Type B pancreatic cell (in vitro differentiated cells): ENCODE measurements around the gene EYA4. TPM values are rescaled to one million over a fixed set of nuclear protein-coding genes. Genes with fewer than 3 reads are reported as not detected.

Source experiments
- DNase-seq: peaks from one replicate; pipeline ENCODE4 v3.0.0; 2021; ENCODE audit warnings: mixed read lengths; ENCODE audit not compliant: unreplicated experiment; ENCODE audit errors: extremely low spot score
- H3K27ac Mint-ChIP-seq: 2 replicates; pipeline ENCODE4 v1.8.0; 2021; ENCODE audit warnings: mild to moderate bottlenecking, mixed read lengths
- H3K27me3 Mint-ChIP-seq: 2 replicates; pipeline ENCODE4 v1.8.0; 2021; ENCODE audit warnings: mixed read lengths
- H3K36me3 Mint-ChIP-seq: 2 replicates; pipeline ENCODE4 v1.8.0; 2021; ENCODE audit warnings: mixed read lengths
- H3K4me1 Mint-ChIP-seq: one replicate; pipeline ENCODE4 v1.8.0; 2021; ENCODE audit warnings: mixed read lengths; ENCODE audit not compliant: unreplicated experiment
- H3K4me3 Mint-ChIP-seq: 2 replicates; pipeline ENCODE4 v1.8.0; 2021; ENCODE audit warnings: mild to moderate bottlenecking, mixed read lengths
- H3K9me3 Mint-ChIP-seq: 2 replicates; pipeline ENCODE4 v1.8.0; 2021; ENCODE audit warnings: mixed read lengths
- CTCF ChIP-seq: fragments of 200-600 bp; sonication (generic); conservative IDR thresholded peaks from 2 replicates; pipeline ENCODE4 v1.5.0; 2021; ENCODE audit warnings: antibody characterized with exemption, mild to moderate bottlenecking
- total RNA-seq: library from RNA; stranded (reverse); gene quantifications from 2 replicates; pipeline ENCODE4 v1.2.1, GENCODE V29; 2021; ENCODE audit warnings: low replicate concordance

EYA4 gene
- total RNA-seq, 1 donor from 2014 or later, result 29.7 TPM

- H3K4me3 Mint-ChIP-seq, result no peak overlapping the region
- H3K27ac Mint-ChIP-seq, result no peak overlapping the region
- peaks cover 35% of the 10 kb centered on the region for H3K27me3 Mint-ChIP-seq
- no peak for DNase-seq
- no peak for TF ChIP-seq CTCF
- H3K4me1 Mint-ChIP-seq, result peaks cover 11% of the 10 kb centered on the region
- peaks cover 7% of the 10 kb centered on the region for H3K9me3 Mint-ChIP-seq
- no peaks in the 10 kb centered on the region for H3K36me3 Mint-ChIP-seq
Observed at GRCh38 chr6:133236932-133237331, 4.2 kb upstream of the EYA4 start.

GRCh38 chr6:133240511-133241085, 559 bp upstream of the EYA4 start:
- H3K36me3 Mint-ChIP-seq, result no peaks in the 10 kb centered on the region
- peak overlapping the region; percentile 93 for H3K4me3 Mint-ChIP-seq
- peaks cover 60% of the 10 kb centered on the region for H3K27me3 Mint-ChIP-seq
- peaks cover 28% of the 10 kb centered on the region for H3K4me1 Mint-ChIP-seq
- H3K9me3 Mint-ChIP-seq, result no peaks in the 10 kb centered on the region
- peak overlapping the region; percentile 72 for H3K27ac Mint-ChIP-seq
- TF ChIP-seq CTCF, result peak; percentile 56
- peak; percentile 75 for DNase-seq

GRCh38 chr6:133241901-133242636, 912 bp downstream of the EYA4 start:
- Mint-ChIP-seq H3K9me3 (no peaks in the 10 kb centered on the region), H3K27ac (peak overlapping the region; percentile 80), H3K4me1 (peaks cover 29% of the 10 kb centered on the region), H3K36me3 (no peaks in the 10 kb centered on the region), H3K4me3 (peak overlapping the region; percentile 94), H3K27me3 (peaks cover 72% of the 10 kb centered on the region)
- DNase-seq, result peak; percentile 70
- TF ChIP-seq CTCF, result no peak

GRCh38 chr6:133242637-133243585, 1.8 kb downstream of the EYA4 start:
- no peak for TF ChIP-seq CTCF
- peaks cover 4% of the 10 kb centered on the region for H3K36me3 Mint-ChIP-seq
- peaks cover 79% of the 10 kb centered on the region for H3K27me3 Mint-ChIP-seq
- DNase-seq, result no peak
- peaks cover 26% of the 10 kb centered on the region for H3K4me1 Mint-ChIP-seq
- peak overlapping the region; percentile 80 for H3K27ac Mint-ChIP-seq
- no peaks in the 10 kb centered on the region for H3K9me3 Mint-ChIP-seq
- peak overlapping the region; percentile 94 for H3K4me3 Mint-ChIP-seq

GRCh38 chr6:133243723-133244305, 2.7 kb downstream of the EYA4 start:
- Mint-ChIP-seq H3K27ac (no peak overlapping the region), H3K27me3 (peaks cover 81% of the 10 kb centered on the region), H3K9me3 (no peaks in the 10 kb centered on the region), H3K36me3 (peaks cover 4% of the 10 kb centered on the region), H3K4me3 (peak overlapping the region; percentile 94), H3K4me1 (peaks cover 32% of the 10 kb centered on the region)
- TF ChIP-seq CTCF, result no peak
- no peak for DNase-seq
